ENCODE measurements around the gene SNF8.

- TF ChIP-seq POLR2A (IDR thresholded peaks at IDR 0.05), result no peak
- no peak for TF ChIP-seq CTCF (IDR thresholded peaks at IDR 0.05)
Observed at GRCh38 chr17:48993305-48993704, 48.7 kb upstream of the SNF8 start.

All from heart left ventricle (tissue), 13 donors.